Prostate gland (tissue), 2 donors: Measurements from ENCODE around the gene TBXT.

Source experiments
- CTCF ChIP-seq, 4 experiments: fragments of 200-600 bp in 2 of 4; fragments of 450-650 bp in 2 of 4; sonication (generic) in 2 of 4; IDR thresholded peaks; 1 replicate in 3 of 4; 2 replicates in 1 of 4; pipeline ENCODE4 v1.5.1; 2016 to 2019; ENCODE audit warnings: antibody characterized with exemption in 4 of 4, mild to moderate bottlenecking in 2 of 4, moderate library complexity in 2 of 4
- POLR2A ChIP-seq: fragments of 450-650 bp; IDR thresholded peaks from one replicate; pipeline ENCODE4 v1.6.1; 2016; ENCODE audit warnings: antibody characterized with exemption, mild to moderate bottlenecking
- POLR2AphosphoS5 ChIP-seq: sonication (generic); formaldehyde crosslinking; IDR thresholded peaks from one replicate; pipeline ENCODE4 v1.6.1; 2017; ENCODE audit warnings: antibody characterized with exemption

- TF ChIP-seq CTCF (IDR thresholded peaks at IDR 0.05) (no peak), POLR2A (no peak), POLR2AphosphoS5 (no peak)
These were observed 15.9 kb downstream of the TBXT start for GRCh38 chr6:166151798-166152197.
